Measurements from ENCODE around the gene ACKR3. TPM values are rescaled to one million over a fixed set of nuclear protein-coding genes. Genes with fewer than 3 reads are reported as not detected.

The ACKR3 gene
- polyA plus RNA-seq, 1 experiment = 6.6 TPM

GRCh38 chr2:236565879-236566402 is 3.7 kb upstream of the ACKR3 start:
- DNase-seq (ENCODE audit: low read depth) = no peak
- ChIA-PET POLR2A (no interaction called here), CTCF (interaction anchor here (1.2 to 6.0 kb wide), 3 partner anchors 10 to 53 kb away, joined by 4 to 50 read pairs (median 7); no protein-coding TSS in a partner anchor)
- H3K4me3 ChIP-seq (ENCODE audit: low read depth, low read length) = no peak overlapping the region
- TF ChIP-seq CTCF (IDR thresholded peaks at IDR 0.05; ENCODE audit: insufficient read depth, low read depth, low read length) = no peak
- no peaks in the 10 kb centered on the region for H3K36me3 ChIP-seq (ENCODE audit: control insufficient read depth, insufficient read depth, low read length)
- peaks cover 18% of the 10 kb centered on the region for H3K27me3 ChIP-seq (ENCODE audit: control insufficient read depth, insufficient read depth, low read length)

GRCh38 chr2:236566596-236566995 is 3.0 kb upstream of the ACKR3 start:
- POLR2A ChIA-PET = no interaction called here
- peaks cover 19% of the 10 kb centered on the region for H3K27me3 ChIP-seq (ENCODE audit: control insufficient read depth, insufficient read depth, low read length)
- TF ChIP-seq CTCF (IDR thresholded peaks at IDR 0.05; ENCODE audit: insufficient read depth, low read depth, low read length) = no peak

GRCh38 chr2:236568068-236568921 is 1.3 kb upstream of the ACKR3 start:
- ChIA-PET POLR2A (interaction anchor here (0.6 kb wide), 1 partner anchor 246 kb away, joined by 3 read pairs; no protein-coding TSS in a partner anchor), CTCF (interaction anchor here (0.5 to 6.0 kb wide), 8 partner anchors 10 to 459 kb away, joined by 3 to 50 read pairs (median 4); no protein-coding TSS in a partner anchor)
- Histone ChIP-seq H3K4me3 (ENCODE audit: low read depth, low read length) (peak overlapping the region; percentile 10), H3K27me3 (ENCODE audit: control insufficient read depth, insufficient read depth, low read length) (peaks cover 21% of the 10 kb centered on the region), H3K36me3 (ENCODE audit: control insufficient read depth, insufficient read depth, low read length) (no peaks in the 10 kb centered on the region)
- no peak for TF ChIP-seq CTCF (IDR thresholded peaks at IDR 0.05; ENCODE audit: insufficient read depth, low read depth, low read length)
- DNase-seq (ENCODE audit: low read depth) = no peak

More at GRCh38 chr2:236566596-236566995, 3.0 kb upstream of the ACKR3 start:
- DNase-seq (ENCODE audit: low read depth) = no peak
- H3K4me3 ChIP-seq (ENCODE audit: low read depth, low read length) = no peak overlapping the region
- no peaks in the 10 kb centered on the region for H3K36me3 ChIP-seq (ENCODE audit: control insufficient read depth, insufficient read depth, low read length)
- CTCF ChIA-PET = interaction anchor here (1.2 to 6.0 kb wide), 3 partner anchors 10 to 54 kb away, joined by 4 to 50 read pairs (median 7); no protein-coding TSS in a partner anchor

GRCh38 chr2:236568922-236569572 is 578 bp upstream of the ACKR3 start:
- ChIA-PET POLR2A (interaction anchor here (0.5 to 1.0 kb wide), 2 partner anchors 93 to 111 kb away, joined by 3 to 7 read pairs; no protein-coding TSS in a partner anchor), CTCF (interaction anchor here (0.7 to 6.0 kb wide), 16 partner anchors 9 to 476 kb away, joined by 3 to 50 read pairs (median 4); no protein-coding TSS in a partner anchor)
- H3K4me3 ChIP-seq (ENCODE audit: low read depth, low read length) = no peak overlapping the region
- TF ChIP-seq CTCF (IDR thresholded peaks at IDR 0.05; ENCODE audit: insufficient read depth, low read depth, low read length) = no peak
- peaks cover 22% of the 10 kb centered on the region for H3K27me3 ChIP-seq (ENCODE audit: control insufficient read depth, insufficient read depth, low read length)
- no peak for DNase-seq (ENCODE audit: low read depth)
- no peaks in the 10 kb centered on the region for H3K36me3 ChIP-seq (ENCODE audit: control insufficient read depth, insufficient read depth, low read length)
